Measurements from ENCODE around the gene KDM2A. TPM values are rescaled to one million over a fixed set of nuclear protein-coding genes. Genes with fewer than 3 reads are reported as not detected.
A peak's percentile ranks its signal among the peaks of the same experiment; 100 is the strongest.
"Not testable (repeated sequence)": the region's sequence is repeated elsewhere in the genome, so short reads cannot be mapped to it uniquely, and the experiment has no call there.

The KDM2A gene
- total RNA-seq, 2 donors from 2014 or later, result 151 to 178 TPM

DNA sequence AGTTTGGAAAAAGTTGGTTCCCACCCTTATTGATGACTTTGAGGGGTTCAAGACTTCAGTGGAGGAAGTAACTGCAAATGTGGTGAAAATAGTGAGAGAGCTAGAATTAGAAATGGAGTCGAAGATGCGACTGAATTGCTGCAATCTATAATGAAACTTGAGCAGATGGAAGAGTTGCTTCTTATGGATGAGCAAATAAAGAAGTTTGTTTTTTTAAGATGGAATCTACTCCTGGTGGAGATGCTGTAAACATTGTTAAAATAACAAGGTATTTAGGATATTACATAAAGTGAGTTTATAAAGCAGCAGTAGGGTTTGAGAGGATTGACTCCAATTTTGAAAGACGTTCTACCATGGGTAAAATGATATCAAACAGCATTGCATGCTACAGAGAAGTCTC, 83.0 kb downstream of the KDM2A start:
- H3K27me3 Mint-ChIP-seq, result no peaks in the 10 kb centered on the region
- no peak overlapping the region for H3K27ac Mint-ChIP-seq
- ATAC-seq (no peak), DNase-seq (ENCODE audit: low spot score) (no peak)
- no peak overlapping the region for H3K4me3 Mint-ChIP-seq
- H3K4me1 Mint-ChIP-seq (ENCODE audit: low read depth in 2 of 2), result peaks cover 2 to 4% of the 10 kb centered on the region in 2 donors
- peaks cover 9% of the 10 kb centered on the region for H3K36me3 Mint-ChIP-seq
- H3K9me3 Mint-ChIP-seq, result no peaks in the 10 kb centered on the region

DNA sequence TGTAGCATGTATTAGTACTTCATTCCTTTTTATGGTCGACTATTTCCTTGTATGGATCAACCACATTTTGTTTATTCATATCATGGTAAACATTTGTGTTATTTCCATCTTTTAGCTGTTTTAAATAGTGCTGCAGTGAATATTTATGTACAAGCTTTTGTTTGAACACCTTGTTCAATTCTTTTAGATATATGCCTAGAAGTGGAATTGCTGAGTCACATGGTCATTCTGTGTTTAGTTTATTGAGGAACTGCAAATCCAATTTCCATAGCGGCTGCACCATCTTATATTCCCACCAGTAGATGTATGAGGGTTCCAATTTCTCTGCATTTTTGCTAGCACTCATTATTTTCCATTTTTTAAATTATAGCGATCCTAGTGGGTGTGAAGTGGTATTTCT, 85.8 kb downstream of the KDM2A start:
- no peaks in the 10 kb centered on the region for H3K4me1 Mint-ChIP-seq (ENCODE audit: low read depth in 2 of 2)
- no peak overlapping the region for H3K4me3 Mint-ChIP-seq
- peak overlapping the region in 1 of 2 donors; percentile 10 for H3K27ac Mint-ChIP-seq
- H3K9me3 Mint-ChIP-seq, result no peaks in the 10 kb centered on the region
- no peaks in the 10 kb centered on the region for H3K27me3 Mint-ChIP-seq
- peaks cover 6% of the 10 kb centered on the region for H3K36me3 Mint-ChIP-seq
- ATAC-seq (no peak), DNase-seq (ENCODE audit: low spot score) (no peak)

DNA sequence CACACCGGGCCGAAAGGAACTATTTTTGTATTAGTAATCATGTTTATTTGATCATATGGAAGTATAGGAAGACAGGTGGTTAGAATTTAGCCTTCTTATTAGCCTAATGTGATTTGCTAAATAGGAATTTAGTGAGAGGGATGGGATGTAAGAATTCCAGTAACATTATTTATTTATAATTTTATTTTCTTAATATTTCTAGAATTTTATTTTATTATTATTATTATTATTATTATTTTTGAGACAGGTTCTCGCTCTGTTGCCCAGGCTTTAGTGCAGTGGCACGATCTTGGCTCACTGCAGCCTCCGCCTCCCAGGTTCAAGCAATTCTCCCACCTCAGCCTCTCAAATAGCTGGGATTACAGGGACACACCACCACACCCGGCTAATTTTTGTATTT, 90.2 kb downstream of the KDM2A start:
- not testable (repeated sequence) for H3K4me1 Mint-ChIP-seq (ENCODE audit: low read depth in 2 of 2); H3K36me3 Mint-ChIP-seq; H3K9me3 Mint-ChIP-seq; DNase-seq (ENCODE audit: low spot score); H3K27me3 Mint-ChIP-seq; ATAC-seq; H3K4me3 Mint-ChIP-seq; H3K27ac Mint-ChIP-seq

DNA sequence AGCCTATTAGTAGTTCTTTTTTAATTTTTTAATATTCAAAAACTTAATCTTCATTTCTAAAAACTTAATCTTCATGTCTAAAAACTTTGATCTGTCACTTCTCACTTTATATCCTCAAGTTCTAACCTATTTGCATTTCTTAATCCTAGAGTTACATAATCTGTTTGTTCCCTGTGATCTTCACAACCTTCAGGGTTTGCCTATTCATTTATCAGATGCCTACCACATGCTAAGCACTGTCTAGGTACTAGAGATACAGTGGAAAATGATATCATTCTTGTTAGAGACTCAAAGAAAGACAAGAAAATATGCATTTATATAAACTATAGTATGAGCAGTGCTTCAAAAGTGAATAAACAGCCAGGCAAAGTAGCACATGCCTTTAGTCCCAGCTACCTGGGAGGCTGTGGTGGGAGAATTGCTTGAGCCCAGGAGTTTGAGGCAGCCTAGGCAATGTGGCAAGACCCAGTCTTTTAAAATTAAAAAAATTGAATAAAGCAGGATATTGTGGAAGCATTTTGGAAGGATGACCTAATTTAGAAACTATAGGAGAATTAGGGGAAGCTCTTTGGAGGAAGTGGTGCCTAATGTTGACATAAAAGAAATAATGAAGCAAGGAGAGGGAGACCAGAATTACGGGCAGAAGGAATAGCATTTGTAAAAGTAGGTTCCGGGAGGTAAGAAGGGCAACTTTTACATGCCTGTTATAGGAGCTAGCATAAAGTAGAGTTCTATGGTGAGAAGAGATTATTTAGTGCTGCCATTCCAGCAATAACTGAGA, 92.8 kb downstream of the KDM2A start:
- Mint-ChIP-seq H3K27ac (peak overlapping the region in 1 of 2 donors; percentile 9), H3K27me3 (no peaks in the 10 kb centered on the region), H3K9me3 (no peaks in the 10 kb centered on the region), H3K4me3 (no peak overlapping the region), H3K4me1 (ENCODE audit: low read depth in 2 of 2) (peaks cover 5 to 8% of the 10 kb centered on the region in 2 donors), H3K36me3 (no peaks in the 10 kb centered on the region)
- ATAC-seq (no peak), DNase-seq (ENCODE audit: low spot score) (no peak)

DNA sequence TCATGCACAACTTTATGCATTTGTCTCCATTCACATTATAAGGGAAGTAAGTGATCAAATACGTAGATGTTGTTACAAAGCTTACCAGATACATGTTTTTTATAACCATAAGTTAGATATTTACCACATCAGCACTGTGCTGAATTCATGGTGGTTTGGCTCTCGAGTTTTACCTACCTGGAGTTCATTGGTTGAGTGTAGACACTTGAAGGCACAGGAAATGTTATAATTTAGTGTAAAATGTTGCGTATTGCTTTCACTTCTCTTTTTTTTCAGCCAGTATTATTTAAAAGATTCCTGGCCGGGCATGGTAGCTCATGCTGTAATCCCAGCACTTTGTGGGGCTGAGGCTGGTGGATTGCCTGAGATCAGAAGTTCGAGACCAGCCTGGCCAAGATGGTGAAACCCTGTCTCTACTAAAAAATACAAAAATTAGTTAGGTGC, 94.1 kb downstream of the KDM2A start:
- DNase-seq (ENCODE audit: low spot score) (no peak), ATAC-seq (no peak)
- peaks cover 5 to 8% of the 10 kb centered on the region in 2 donors for H3K4me1 Mint-ChIP-seq (ENCODE audit: low read depth in 2 of 2)
- no peak overlapping the region for H3K4me3 Mint-ChIP-seq
- no peaks in the 10 kb centered on the region for H3K9me3 Mint-ChIP-seq
- H3K27me3 Mint-ChIP-seq, result no peaks in the 10 kb centered on the region
- no peaks in the 10 kb centered on the region for H3K36me3 Mint-ChIP-seq
- H3K27ac Mint-ChIP-seq, result peak overlapping the region; percentile 9 to 38

DNA sequence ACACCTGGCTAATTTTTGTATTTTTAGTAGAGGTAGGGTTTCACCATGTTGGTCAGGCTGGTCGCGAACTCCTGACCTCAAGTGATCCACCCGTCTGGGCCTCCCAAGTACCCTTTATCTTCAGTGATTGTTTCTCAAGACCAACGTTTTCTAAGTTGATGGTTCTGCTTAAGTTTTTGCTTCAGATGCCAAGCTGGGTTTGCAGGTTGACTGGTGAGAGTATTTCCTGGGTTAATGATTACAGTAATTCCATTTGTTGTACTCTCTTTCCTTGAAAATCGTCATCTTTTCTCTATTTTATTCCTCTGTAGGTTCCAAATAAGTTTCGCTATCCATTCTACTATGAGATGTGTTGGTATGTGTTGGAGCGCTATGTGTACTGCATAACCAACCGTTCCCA, 108.7 kb downstream of the KDM2A start:
- no peak for ATAC-seq
- DNase-seq (ENCODE audit: low spot score), result no peak
- Mint-ChIP-seq H3K4me3 (no peak overlapping the region), H3K36me3 (peaks cover 5% of the 10 kb centered on the region), H3K27ac (peak overlapping the region in 1 of 2 donors; percentile 32), H3K4me1 (ENCODE audit: low read depth in 2 of 2) (peaks cover 0 to 2% of the 10 kb centered on the region in 2 donors), H3K9me3 (no peaks in the 10 kb centered on the region), H3K27me3 (no peaks in the 10 kb centered on the region)

DNA sequence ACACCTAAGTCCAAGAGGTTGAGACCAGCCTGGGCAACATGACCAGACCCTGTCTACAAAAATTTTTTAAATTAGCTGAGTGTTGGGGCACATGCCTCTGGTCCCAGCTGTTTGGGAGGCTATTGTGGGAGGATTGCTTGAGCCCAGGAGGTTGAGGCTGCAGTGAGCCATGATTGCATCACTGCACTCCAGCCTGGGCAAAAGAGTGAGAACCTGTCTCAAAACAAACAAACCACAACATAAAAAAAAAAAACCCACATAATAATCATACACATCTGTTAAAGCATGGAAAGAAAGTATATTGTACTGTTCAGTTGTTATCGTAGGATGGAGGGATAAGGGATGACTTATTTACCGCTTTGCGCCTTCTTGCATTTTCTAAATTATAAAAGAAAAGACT, 111.3 kb downstream of the KDM2A start:
- Mint-ChIP-seq H3K27ac (no peak overlapping the region), H3K9me3 (no peaks in the 10 kb centered on the region), H3K36me3 (peaks cover 5% of the 10 kb centered on the region), H3K27me3 (no peaks in the 10 kb centered on the region), H3K4me1 (ENCODE audit: low read depth in 2 of 2) (peaks cover 6 to 12% of the 10 kb centered on the region in 2 donors), H3K4me3 (no peak overlapping the region)
- ATAC-seq, result no peak
- no peak for DNase-seq (ENCODE audit: low spot score)

DNA sequence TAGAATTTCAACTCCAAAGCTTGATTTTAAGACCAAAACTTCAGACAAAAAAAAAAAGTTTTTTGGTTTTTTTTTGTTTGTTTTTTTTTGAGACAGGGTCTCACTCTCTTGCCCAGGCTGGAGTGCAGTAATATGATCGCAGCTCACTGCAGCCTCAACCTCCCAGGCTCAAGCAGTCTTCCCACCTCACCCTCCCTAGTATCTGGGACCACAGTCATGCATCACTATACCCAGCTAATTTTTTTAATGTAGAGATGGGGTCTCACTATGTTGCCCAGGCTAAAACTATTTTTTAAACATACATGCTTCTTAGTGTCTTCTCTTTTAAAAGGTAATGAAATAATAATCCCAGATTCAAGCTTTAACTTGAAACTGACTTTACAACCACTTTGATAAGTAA, 111.8 kb downstream of the KDM2A start:
- Mint-ChIP-seq H3K4me3 (no peak overlapping the region), H3K4me1 (ENCODE audit: low read depth in 2 of 2) (peaks cover 6 to 12% of the 10 kb centered on the region in 2 donors), H3K27me3 (no peaks in the 10 kb centered on the region), H3K36me3 (peaks cover 5% of the 10 kb centered on the region), H3K27ac (no peak overlapping the region), H3K9me3 (no peaks in the 10 kb centered on the region)
- DNase-seq (ENCODE audit: low spot score) (no peak), ATAC-seq (no peak)

DNA sequence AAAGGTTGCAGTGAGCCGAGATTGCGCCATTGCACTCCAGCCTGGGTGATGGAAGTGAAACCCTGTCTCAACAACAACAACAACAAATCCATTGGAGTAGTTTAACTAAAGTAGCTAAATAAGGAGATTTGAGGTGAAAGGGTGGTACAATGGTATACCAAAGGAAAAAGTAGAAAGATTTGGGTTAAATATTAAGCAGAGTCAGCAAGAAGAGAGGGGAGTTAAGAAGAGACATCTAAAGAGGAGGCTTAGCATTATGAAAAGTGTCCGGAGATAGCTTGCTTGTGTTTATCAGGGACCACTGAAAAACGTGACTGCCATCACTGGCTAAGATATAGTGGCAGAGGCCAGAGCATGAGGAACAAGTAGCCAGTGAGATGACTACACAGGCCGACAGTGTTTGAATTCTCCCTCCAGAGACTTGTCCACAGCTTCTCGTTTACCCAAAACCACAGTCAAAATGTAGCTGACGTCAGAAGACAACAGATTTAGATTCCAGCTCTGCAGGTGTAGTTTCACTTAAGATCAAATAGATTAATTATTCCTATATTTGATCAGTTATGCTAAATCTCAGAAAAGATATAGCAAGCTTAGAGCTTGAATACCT, 114.6 kb downstream of the KDM2A start:
- H3K4me1 Mint-ChIP-seq (ENCODE audit: low read depth in 2 of 2), result peaks cover 7 to 12% of the 10 kb centered on the region in 2 donors
- no peak for ATAC-seq
- no peaks in the 10 kb centered on the region for H3K9me3 Mint-ChIP-seq
- H3K27ac Mint-ChIP-seq, result peak overlapping the region; percentile 2 to 30
- no peaks in the 10 kb centered on the region for H3K36me3 Mint-ChIP-seq
- DNase-seq (ENCODE audit: low spot score), result no peak
- no peak overlapping the region for H3K4me3 Mint-ChIP-seq
- no peaks in the 10 kb centered on the region for H3K27me3 Mint-ChIP-seq

DNA sequence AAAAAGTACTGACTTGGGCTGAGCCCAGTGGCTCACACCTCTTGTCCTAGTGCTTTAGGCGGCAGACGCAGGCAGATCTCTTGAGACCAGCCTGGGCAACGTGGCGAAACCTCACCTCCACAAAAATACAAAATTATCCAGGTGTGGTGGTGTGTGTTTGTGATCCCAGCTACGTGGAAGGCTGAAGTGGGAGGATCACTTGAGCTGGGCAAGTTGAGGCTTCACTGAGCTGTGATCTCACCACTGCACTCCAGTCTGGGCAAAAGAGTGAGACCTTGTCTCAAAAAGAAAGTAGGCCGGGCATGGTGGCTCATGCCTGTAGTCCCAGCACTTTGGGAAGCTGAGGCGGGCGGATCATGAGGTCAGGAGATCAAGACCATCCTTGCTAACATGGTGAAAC, 115.5 kb downstream of the KDM2A start:
- H3K4me3 Mint-ChIP-seq, result not testable (repeated sequence)

DNA sequence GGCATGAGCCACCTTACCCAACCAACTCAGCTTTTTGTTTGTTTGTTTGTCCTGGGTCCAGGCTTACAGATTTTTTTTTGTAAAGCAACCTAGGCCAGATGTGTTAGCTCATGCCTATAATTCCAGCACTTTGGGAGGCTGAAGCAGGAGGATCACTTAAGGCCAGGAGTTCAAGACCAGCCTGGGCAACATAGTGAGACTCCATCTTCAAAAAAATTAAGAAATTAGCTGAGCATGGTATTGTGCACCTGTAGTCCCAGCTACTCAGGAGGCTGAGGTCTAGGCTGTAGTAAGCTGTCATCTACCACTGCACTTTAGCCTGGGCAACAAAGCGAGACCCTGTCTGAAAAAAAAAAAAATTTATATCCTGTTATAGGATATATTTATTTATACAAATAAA, 118.5 kb downstream of the KDM2A start:
- Mint-ChIP-seq H3K4me1 (ENCODE audit: low read depth in 2 of 2) (peaks cover 37 to 38% of the 10 kb centered on the region in 2 donors), H3K9me3 (no peaks in the 10 kb centered on the region), H3K27ac (no peak overlapping the region), H3K36me3 (peaks cover 20% of the 10 kb centered on the region), H3K27me3 (no peaks in the 10 kb centered on the region), H3K4me3 (no peak overlapping the region)
- ATAC-seq, result no peak
- DNase-seq (ENCODE audit: low spot score), result no peak

More for the DNA sequence above, 115.5 kb downstream of the KDM2A start:
- not testable (repeated sequence) for H3K27me3 Mint-ChIP-seq; ATAC-seq; H3K9me3 Mint-ChIP-seq; H3K36me3 Mint-ChIP-seq; DNase-seq (ENCODE audit: low spot score)
- H3K27ac Mint-ChIP-seq, result peak overlapping the region; percentile 2 to 14
- peaks cover 16 to 21% of the 10 kb centered on the region in 2 donors for H3K4me1 Mint-ChIP-seq (ENCODE audit: low read depth in 2 of 2)

DNA sequence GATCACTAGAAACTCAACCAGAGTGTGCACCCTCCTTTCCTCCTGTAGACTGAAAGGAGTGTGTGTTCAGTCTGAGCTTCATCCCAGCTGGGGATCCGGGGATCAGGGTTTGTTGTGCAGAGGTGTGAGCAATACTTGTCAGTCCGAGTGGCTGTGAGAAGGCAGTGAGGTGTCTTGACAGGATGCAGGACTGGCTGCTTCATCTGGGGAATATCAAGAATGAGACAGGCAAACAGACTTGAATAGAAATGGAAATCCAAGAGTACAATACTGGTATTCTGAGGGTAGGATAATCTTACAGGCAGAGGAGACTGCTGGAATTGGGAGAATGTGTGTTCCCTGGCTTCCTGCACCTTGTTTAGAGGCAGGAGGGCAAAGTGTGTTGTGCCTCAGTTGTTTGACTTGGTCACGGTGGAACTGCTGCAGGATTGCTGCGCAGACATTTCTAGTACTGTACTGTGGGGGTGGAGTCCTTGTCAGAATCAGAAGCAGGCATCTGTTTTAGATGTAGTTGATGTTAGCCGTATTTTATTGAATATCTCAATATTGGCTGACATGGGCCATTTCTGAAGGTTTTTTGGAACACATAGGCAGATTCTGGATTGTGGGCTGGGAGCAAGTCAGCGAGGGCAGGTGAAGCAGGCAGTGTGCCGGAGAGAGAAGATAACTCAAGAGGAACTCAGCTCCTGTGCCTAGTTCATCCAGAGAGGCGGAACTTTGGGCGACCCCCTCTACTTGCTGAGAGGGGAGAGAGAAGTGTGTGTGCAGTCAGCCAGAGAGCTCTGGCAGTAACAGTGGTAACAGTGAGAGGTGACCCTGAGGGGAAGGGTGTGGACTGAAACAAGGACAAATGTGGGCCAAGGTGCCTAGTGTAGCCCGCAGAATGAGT, 120.1 kb downstream of the KDM2A start:
- no peaks in the 10 kb centered on the region for H3K9me3 Mint-ChIP-seq
- ATAC-seq, result no peak
- DNase-seq (ENCODE audit: low spot score), result no peak
- peaks cover 31% of the 10 kb centered on the region for H3K36me3 Mint-ChIP-seq
- H3K4me3 Mint-ChIP-seq, result peak overlapping the region; percentile 100
- peaks cover 46 to 51% of the 10 kb centered on the region in 2 donors for H3K4me1 Mint-ChIP-seq (ENCODE audit: low read depth in 2 of 2)
- no peaks in the 10 kb centered on the region for H3K27me3 Mint-ChIP-seq
- H3K27ac Mint-ChIP-seq, result peak overlapping the region; percentile 99 to 100

DNA sequence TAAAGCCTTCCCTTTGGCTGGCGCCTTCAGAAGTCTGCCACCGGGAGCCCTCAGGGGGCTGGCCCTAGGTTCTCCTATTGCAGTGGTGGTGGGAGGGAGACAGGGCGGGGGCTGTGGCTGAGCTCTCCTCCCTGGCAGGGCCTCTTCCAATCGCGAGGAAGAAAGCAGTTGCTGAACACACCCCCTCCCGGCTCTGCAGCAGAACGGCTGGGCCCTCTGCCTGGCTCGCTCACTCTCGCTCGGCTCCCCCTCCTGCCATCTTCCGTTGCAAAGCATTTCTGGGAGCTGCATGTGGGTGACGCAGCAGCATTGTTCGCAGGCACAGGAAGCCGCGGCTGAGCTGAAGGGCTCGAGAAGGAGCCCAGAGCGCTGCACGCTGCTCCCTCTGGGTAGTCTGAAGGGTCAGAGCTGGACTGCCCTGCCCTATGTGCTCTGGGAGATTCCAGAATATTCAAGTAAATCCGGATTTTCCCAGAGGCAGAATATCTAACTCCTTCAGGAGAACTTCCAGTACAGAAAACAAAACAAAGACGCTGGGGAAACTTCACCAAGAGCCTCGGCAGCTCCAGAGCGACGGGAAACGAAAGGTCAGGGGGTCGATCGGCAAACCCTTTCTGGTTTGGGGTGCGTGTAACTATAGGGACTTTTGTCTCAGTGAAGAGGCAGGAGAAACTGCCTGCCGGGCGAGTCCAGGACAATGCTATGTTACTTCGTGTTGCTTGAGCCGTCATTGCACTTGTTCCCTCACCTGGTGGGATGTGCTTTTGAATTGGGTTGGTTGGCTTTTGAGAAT, 120.9 kb downstream of the KDM2A start:
- Mint-ChIP-seq H3K4me1 (ENCODE audit: low read depth in 2 of 2) (peaks cover 46 to 53% of the 10 kb centered on the region in 2 donors), H3K36me3 (peaks cover 36% of the 10 kb centered on the region), H3K27ac (peak overlapping the region; percentile 99 to 100), H3K4me3 (peak overlapping the region; percentile 100), H3K27me3 (no peaks in the 10 kb centered on the region), H3K9me3 (no peaks in the 10 kb centered on the region)
- DNase-seq (ENCODE audit: low spot score) (peak; percentile 98), ATAC-seq (peak; percentile 96 to 98)

Data from natural killer cell treated with Interleukin-12 subunit alpha and Interleukin-12 subunit beta and Interleukin-15 and Interleukin-18, amount 100 ng/mL, for 72 hours (primary cell).